Measurements from ENCODE around the gene LRRC8E.

DNA sequence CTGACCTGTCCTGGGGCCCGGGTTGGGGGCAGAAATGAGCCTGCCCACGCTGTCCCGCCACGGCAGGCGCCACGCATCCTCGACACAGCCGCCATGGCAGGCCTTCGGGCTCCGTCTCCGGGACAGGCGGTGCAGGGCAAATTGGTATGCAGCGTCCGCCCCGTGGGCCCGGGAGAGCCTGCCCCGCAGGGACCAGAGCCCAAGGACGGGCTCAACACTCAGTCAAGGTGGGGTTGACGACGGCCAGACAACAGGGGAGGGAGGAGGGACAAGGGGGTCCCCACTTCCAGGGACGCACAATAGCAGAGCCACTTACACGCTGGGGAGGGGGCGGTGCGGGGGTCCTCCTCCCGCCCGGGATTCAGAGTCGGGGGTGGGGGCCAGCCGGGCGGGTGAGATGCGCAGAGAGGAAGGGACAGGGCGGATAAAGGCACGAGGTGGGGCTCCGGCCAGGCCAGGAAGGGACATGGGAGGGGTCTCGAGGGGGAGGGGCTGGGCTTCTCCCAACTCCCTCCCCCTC, 36.4 kb downstream of the LRRC8E start:
- no peak for TF ChIP-seq GATA3 (IDR thresholded peaks at IDR 0.05; ENCODE audit: low read depth, low read length)
- no peak for TF ChIP-seq GATA2 (IDR thresholded peaks at IDR 0.05; ENCODE audit: low read depth, low read length)
